22Rv1 (cell line): Measurements from ENCODE around the gene ADGRG2.

ENCODE experiments used
- CTCF ChIP-seq: fragments of 450-650 bp; IDR thresholded peaks from 2 replicates; pipeline ENCODE4 v1.5.1; 2017; ENCODE audit warnings: mild to moderate bottlenecking
- ZFX ChIP-seq: fragments of 450-650 bp; IDR thresholded peaks from 2 replicates; pipeline ENCODE4 v1.6.1; 2017; ENCODE audit warnings: antibody characterized with exemption, borderline replicate concordance

GRCh38 chrX:19127649-19128168 lies 5.4 kb upstream of the ADGRG2 start:
- TF ChIP-seq CTCF (no peak), ZFX (no peak)
